ENCODE data around the gene ALKBH2. TPM values are rescaled to one million over a fixed set of nuclear protein-coding genes. Genes with fewer than 3 reads are reported as not detected.

Gene ALKBH2
- total RNA-seq, 1 donor from 2014 or later: 10.6 TPM

Other genes starting within 250 kb of the ALKBH2 start
- gene SSH1, start 235.9 kb downstream of the ALKBH2 start, total RNA-seq: 125 to 138 TPM (median 127 TPM) in 3 replicates
- not detected in 3 replicates for gene DAO, start 213.4 kb downstream of the ALKBH2 start, total RNA-seq
- gene SVOP, start 72.4 kb downstream of the ALKBH2 start, total RNA-seq: not detected in 3 replicates
- gene USP30, start 40.9 kb downstream of the ALKBH2 start, total RNA-seq: 10.4 to 13.3 TPM (median 11.0 TPM) in 3 replicates
- 13.6 to 23.7 TPM (median 15.2 TPM) in 3 replicates for gene UNG, start 4.1 kb upstream of the ALKBH2 start, total RNA-seq
- gene ACACB, start 23.1 kb upstream of the ALKBH2 start, total RNA-seq: 2.9 to 7.9 TPM (median 5.9 TPM) in 3 replicates
- gene FOXN4, start 215.8 kb upstream of the ALKBH2 start, total RNA-seq: not detected in 3 replicates

Measured in chondrocyte (in vitro differentiated cells).